K562 (cell line): ENCODE measurements around the gene EXOC7. TPM values are rescaled to one million over a fixed set of nuclear protein-coding genes. Genes with fewer than 3 reads are reported as not detected.

Experiments used
- ATAC-seq: fragments of 200-7000 bp; cut with Tn5 transposase; 3 replicates; pipeline ENCODE4 v1.9.1; 2020; ENCODE audit warnings: moderate library complexity
- BruUV-seq: library from RNA; stranded (reverse); fragments of 400-500 nt; replicated peaks from 2 replicates; lab custom pipeline; 2021; lab: Mats Ljungman, UMichigan
- CTCF ChIA-PET: fragments of 300-600 bp; formaldehyde crosslinking; extraction: SDS; loops from one replicate; lab custom pipeline; 2021; ENCODE audit warnings: low intra/inter-chr PET ratio; lab: Yijun Ruan, JAX
- POLR2A ChIA-PET: fragments of 300-600, 350-650 bp; sonication (Branson Sonifier 250); formaldehyde crosslinking; extraction: SDS; loops from one replicate; lab custom pipeline; 2021; ENCODE audit warnings: antibody characterized with exemption, inconsistent platforms; lab: Yijun Ruan, JAX
- DNase-seq, 4 experiments: peaks; one replicate each; pipeline versions ENCODE4 v3.0.0 to v3.0.0-alpha.2; 2011 to 2018; ENCODE audit warnings: low spot score in 3 of 4, mixed read lengths in 3 of 4; ENCODE audit errors: extremely low read depth in 1 of 4
- FAIRE-seq: peaks from 2 replicates; lab custom pipeline; 2011; peaks lifted over from hg19 to GRCh38; lab: Jason Lieb, UNC
- H2AFZ ChIP-seq: 2 replicates; pipeline ENCODE4 v1.6.0; 2011; ENCODE audit warnings: low read depth, low read length, control low read depth, inconsistent platforms
- H3K27ac ChIP-seq: fragments of 200-600 bp; 3 replicates; pipeline ENCODE4 v1.8.0; 2011; ENCODE audit warnings: low read depth, mild to moderate bottlenecking, control low read depth, inconsistent platforms, low read length, moderate library complexity, mixed read lengths; ENCODE audit errors: extremely low read depth
- H3K27me3 ChIP-seq, 2 experiments: fragments of 300-600 bp in 1 of 2; 2 replicates in 1 of 2; 3 replicates in 1 of 2; pipeline versions ENCODE4 v1.6.0 to v1.8.0; 2011; ENCODE audit warnings: inconsistent platforms in 2 of 2, low read length in 2 of 2, mild to moderate bottlenecking in 1 of 2, mixed read lengths in 1 of 2, moderate library complexity in 1 of 2; ENCODE audit not compliant: control insufficient read depth in 2 of 2, insufficient read depth in 2 of 2
- H3K36me3 ChIP-seq: fragments of 300-600 bp; 3 replicates; pipeline ENCODE4 v1.8.0; 2011; ENCODE audit warnings: mild to moderate bottlenecking, low read length, inconsistent platforms; ENCODE audit not compliant: control insufficient read depth, insufficient read depth
- H3K4me1 ChIP-seq, 2 experiments: fragments of 200-600 bp in 1 of 2; replicated peaks in 1 of 2; 2 replicates in 1 of 2; 3 replicates in 1 of 2; pipeline versions ENCODE4 v1.5.1 to v1.8.0; 2011; ENCODE audit warnings: inconsistent platforms in 2 of 2, low read length in 2 of 2, mild to moderate bottlenecking in 1 of 2, mixed read lengths in 1 of 2, moderate library complexity in 1 of 2; ENCODE audit not compliant: control insufficient read depth in 2 of 2, insufficient read depth in 2 of 2
- H3K4me2 ChIP-seq: 2 replicates; pipeline ENCODE4 v1.6.1; 2011; ENCODE audit warnings: low read length, control low read depth, inconsistent platforms, mixed read lengths; ENCODE audit not compliant: insufficient read depth
- H3K4me3 ChIP-seq: fragments of 200-600 bp; sonication (generic), shearing (Covaris generic); 2 replicates; pipeline ENCODE4 v1.5.1; 2016; ENCODE audit warnings: control low read depth, inconsistent platforms
- H3K79me2 ChIP-seq: fragments of 200-600 bp; 3 replicates; pipeline ENCODE4 v1.8.0; 2011; ENCODE audit warnings: low read length, inconsistent platforms; ENCODE audit not compliant: control insufficient read depth, insufficient read depth
- H3K9ac ChIP-seq, 2 experiments: 2 replicates each; pipeline versions ENCODE4 v1.6.0 to v1.6.1; 2011; ENCODE audit warnings: low read depth in 2 of 2, low read length in 2 of 2, control low read depth in 1 of 2, inconsistent platforms in 1 of 2, mild to moderate bottlenecking in 1 of 2, mixed read lengths in 1 of 2; ENCODE audit not compliant: insufficient read depth in 1 of 2
- H3K9me1 ChIP-seq: one replicate; pipeline ENCODE4 v1.6.0; 2011; ENCODE audit warnings: inconsistent platforms, mild to moderate bottlenecking, low read length, moderate library complexity; ENCODE audit not compliant: control insufficient read depth, insufficient read depth
- H3K9me3 ChIP-seq: replicated peaks from 2 replicates; pipeline ENCODE4 v1.5.1; 2011; ENCODE audit warnings: low read depth, low read length, inconsistent platforms; ENCODE audit not compliant: control insufficient read depth, insufficient read depth
- H4K20me1 ChIP-seq: replicated peaks from 2 replicates; pipeline ENCODE4 v1.6.1; 2011; ENCODE audit warnings: low read length, inconsistent platforms, mixed read lengths; ENCODE audit not compliant: control insufficient read depth, insufficient read depth
- BCL6 ChIP-seq: fragments of 250-450 bp; sonication (Bioruptor Pico); IDR thresholded peaks from 2 replicates; pipeline ENCODE4 v1.4.0; 2020
- CHD2 ChIP-seq: IDR thresholded peaks from 2 replicates; pipeline ENCODE4 v1.6.1; 2011; ENCODE audit warnings: low read depth, low read length
- ELF1 ChIP-seq: fragments of 200-800 bp; sonication (Bioruptor generic); IDR thresholded peaks from 2 replicates; pipeline ENCODE4 v1.6.1; 2016; ENCODE audit warnings: missing genetic modification characterization, missing compliant biosample characterization
- KDM1A ChIP-seq, 2 experiments: fragments of 450-650 bp; IDR thresholded peaks; 2 replicates each; pipeline ENCODE4 v1.6.1; 2016; ENCODE audit warnings: mild to moderate bottlenecking in 2 of 2
- KLF1 ChIP-seq: fragments of 450-650 bp; IDR thresholded peaks from 2 replicates; pipeline ENCODE4 v1.6.1; 2016; ENCODE audit warnings: missing genetic modification characterization, missing compliant biosample characterization
- MTA3 ChIP-seq: fragments of 450-650 bp; formaldehyde crosslinking; IDR thresholded peaks from 2 replicates; pipeline ENCODE4 v1.6.1; 2017; ENCODE audit warnings: mild to moderate bottlenecking, borderline replicate concordance
- NCOA1 ChIP-seq: fragments of 450-650 bp; IDR thresholded peaks from 2 replicates; pipeline ENCODE4 v1.6.1; 2016; ENCODE audit warnings: low read depth
- SNRNP70 ChIP-seq: fragments of 200-400 bp; formaldehyde crosslinking; optimal IDR thresholded peaks from 2 replicates; pipeline ENCODE3; 2017; ENCODE audit warnings: low read depth, low read length
- SUPT5H ChIP-seq: fragments of 450-650 bp; IDR thresholded peaks from 2 replicates; pipeline ENCODE4 v1.6.1; 2016
- TEAD1 ChIP-seq, 2 experiments: fragments of 450-650 bp in 1 of 2; sonication (generic) in 1 of 2; formaldehyde crosslinking; IDR thresholded peaks; 2 replicates each; pipeline versions ENCODE4 v1.4.0 to v1.8.0; 2020 to 2022; ENCODE audit warnings: mild to moderate bottlenecking in 2 of 2, missing genetic modification reagents in 1 of 2
- ZNF12 ChIP-seq: sonication (generic); formaldehyde crosslinking; IDR thresholded peaks from 2 replicates; pipeline ENCODE4 v1.4.0; 2020; ENCODE audit warnings: mild to moderate bottlenecking, missing genetic modification reagents
- ZNF311 ChIP-seq: fragments of 250-450 bp; sonication (Bioruptor Pico); IDR thresholded peaks from 2 replicates; pipeline ENCODE4 v1.4.0; 2020; ENCODE audit warnings: mild to moderate bottlenecking, moderate library complexity
- ZNF431 ChIP-seq: sonication (generic); formaldehyde crosslinking; IDR thresholded peaks from 2 replicates; pipeline ENCODE4 v1.8.0; 2022; ENCODE audit warnings: mild to moderate bottlenecking, missing genetic modification reagents
- WGBS: fragments of 100-300 bp; shearing (Covaris generic); methylation state at CpG from one replicate; pipeline ENCODE4 v1.1.6; 2016; ENCODE audit warnings: low coverage, mixed read lengths; ENCODE audit not compliant: insufficient coverage; ENCODE audit errors: missing lambda C conversion rate; 5-methylcytosine and 5-hydroxymethylcytosine counted together
- in situ Hi-C: fragments of 300-500 bp; cut with MboI; formaldehyde crosslinking; loops from 4 replicates; pipeline ENCODE4 v1.15.0; 2018; ENCODE audit warnings: inconsistent platforms, mixed read lengths
- intact Hi-C: fragments of 100-400 bp; cut with micrococcal nuclease; formaldehyde crosslinking; loops from 2 replicates; pipeline ENCODE4 v1.14.2; 2022
- polyA plus RNA-seq, 8 experiments: library from polyadenylated mRNA; depleted of rRNA in 4 of 8; stranded (reverse) in 5 of 8; unstranded in 3 of 8; fragments of >200 nt; fragmentation: Nextera tagmentation in 2 of 8; fragmentation: Illumina TruSeq in 1 of 8; extraction: Ambion mirVana in 2 of 8; extraction: Trizol in 1 of 8; gene quantifications; 2 replicates each; pipeline versions ENCODE4 v1.2.1 to v1.2.3, GENCODE V29; 2011 to 2014; ENCODE audit warnings: inconsistent platforms in 1 of 8, missing spikeins in 1 of 8
- total RNA-seq, 7 experiments: library from RNA; depleted of rRNA in 6 of 7; stranded (reverse); fragments of >200 nt in 6 of 7; fragmentation: Illumina TruSeq in 2 of 7; extraction: Trizol in 2 of 7; gene quantifications; 2 replicates each; pipeline versions ENCODE4 v1.2.1 to v1.2.3, GENCODE V29; 2011 to 2021; ENCODE audit warnings: low replicate concordance in 1 of 7
- TF ChIP-seq, protein P1 (sequence below): fragments of 250-450 bp; sonication (Bioruptor Pico); IDR thresholded peaks from 2 replicates; pipeline ENCODE4 v1.5.0; 2021; ENCODE audit warnings: mild to moderate bottlenecking, borderline replicate concordance
- TF ChIP-seq, protein P2 (sequence below): fragments of 450-650 bp; IDR thresholded peaks from 2 replicates; pipeline ENCODE4 v1.6.1; 2016; ENCODE audit warnings: antibody characterized with exemption
- TF ChIP-seq, protein P3 (sequence below): IDR thresholded peaks from 2 replicates; pipeline ENCODE4 v1.6.1; 2011; ENCODE audit not compliant: insufficient read length; ENCODE audit errors: extremely low read depth
- TF ChIP-seq, protein P4 (sequence below): fragments of 250-450 bp; sonication (Bioruptor Pico); IDR thresholded peaks from 2 replicates; pipeline ENCODE4 v1.4.0; 2020; ENCODE audit warnings: mild to moderate bottlenecking

Gene EXOC7
- total and polyA plus RNA-seq, 9 of the 15 experiments (the other 6 are each of a cell fraction or from before 2014, with no cell fraction given), result 18.6 to 57.0 (median 35.0) TPM

DNA sequence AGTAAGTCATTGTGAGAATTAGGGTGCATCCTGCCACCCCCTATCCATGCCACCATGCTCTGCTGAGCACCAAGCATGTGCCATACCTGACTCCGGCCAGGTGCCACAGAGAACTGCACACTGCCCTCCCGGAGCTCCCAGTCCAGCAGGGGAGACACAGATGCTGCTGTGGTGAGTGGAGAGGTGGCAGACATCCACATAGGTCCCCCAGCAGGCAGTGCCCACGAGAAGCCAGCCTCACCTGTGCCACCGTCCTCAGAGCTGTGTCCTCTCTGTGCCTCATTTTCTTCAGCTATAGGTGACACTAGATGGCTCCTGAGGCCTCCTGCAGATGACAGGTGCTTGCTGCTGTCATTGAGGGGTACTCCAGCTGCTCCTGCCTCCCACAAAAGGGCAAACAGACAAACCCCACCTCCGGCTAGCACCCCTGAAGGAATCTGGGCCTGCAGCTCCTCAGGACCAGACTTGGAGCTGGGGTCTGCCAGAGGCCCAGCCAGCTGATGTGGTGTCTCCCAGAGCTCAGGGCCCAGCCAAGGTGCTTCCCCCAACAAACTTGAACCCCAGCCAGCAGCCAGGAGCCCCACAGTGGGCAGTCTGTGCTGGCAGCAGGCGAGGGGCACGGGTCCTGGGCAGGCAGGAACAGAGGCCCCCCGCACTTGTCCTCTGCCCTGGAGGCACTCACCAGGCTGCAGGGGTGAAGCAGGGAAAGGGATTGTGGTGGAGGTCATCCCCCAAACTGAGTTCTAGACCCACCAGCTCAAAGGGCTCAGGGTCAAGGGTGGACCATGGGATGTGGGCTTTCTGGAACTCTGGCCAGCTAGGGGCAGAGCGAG is 20.4 kb upstream of the EXOC7 start:
- no TSS peak for BruUV-seq
- Histone ChIP-seq H3K27ac (no peak overlapping the region), H3K36me3 (no peaks in the 10 kb centered on the region), H3K79me2 (no peaks in the 10 kb centered on the region), H3K9me3 (no peaks in the 10 kb centered on the region), H3K4me3 (no peak overlapping the region), H3K9me1 (peaks cover 4% of the 10 kb centered on the region), H2AFZ (no peak overlapping the region), H3K4me2 (no peak overlapping the region), H4K20me1 (no peaks in the 10 kb centered on the region), H3K27me3 (peaks cover 0 to 2% of the 10 kb centered on the region in 2 experiments; a peak in 1 of 5 replicates), H3K4me1 (peaks cover 5 to 21% of the 10 kb centered on the region in 2 experiments; a peak in 4 of 5 replicates), H3K9ac (peak overlapping the region in 1 of 2 experiments; percentile 57; a peak in 1 of 4 replicates)
- ATAC-seq (no peak), DNase-seq (peak in 1 of 4 experiments; percentile 4), FAIRE-seq (no peak)
- POLR2A ChIA-PET, result interaction anchor here (0.5 to 11.3 kb wide), 7 partner anchors 11 to 468 kb away, joined by 3 to 157 read pairs (median 3); no protein-coding TSS in a partner anchor
- CTCF ChIA-PET, result interaction anchor here (0.6 to 6.9 kb wide), 2 partner anchors 81 to 156 kb away, joined by 5 to 89 read pairs; no protein-coding TSS in a partner anchor
- in situ Hi-C loops, result no loop called here
- 20% methylated on average over 7 of the region's 9 CpGs for WGBS
- intact Hi-C loops, result loop anchor here (5.0 kb wide), 3 partner anchors 58 to 173 kb away; no protein-coding TSS in a partner anchor
- TF ChIP-seq, protein P1, sequence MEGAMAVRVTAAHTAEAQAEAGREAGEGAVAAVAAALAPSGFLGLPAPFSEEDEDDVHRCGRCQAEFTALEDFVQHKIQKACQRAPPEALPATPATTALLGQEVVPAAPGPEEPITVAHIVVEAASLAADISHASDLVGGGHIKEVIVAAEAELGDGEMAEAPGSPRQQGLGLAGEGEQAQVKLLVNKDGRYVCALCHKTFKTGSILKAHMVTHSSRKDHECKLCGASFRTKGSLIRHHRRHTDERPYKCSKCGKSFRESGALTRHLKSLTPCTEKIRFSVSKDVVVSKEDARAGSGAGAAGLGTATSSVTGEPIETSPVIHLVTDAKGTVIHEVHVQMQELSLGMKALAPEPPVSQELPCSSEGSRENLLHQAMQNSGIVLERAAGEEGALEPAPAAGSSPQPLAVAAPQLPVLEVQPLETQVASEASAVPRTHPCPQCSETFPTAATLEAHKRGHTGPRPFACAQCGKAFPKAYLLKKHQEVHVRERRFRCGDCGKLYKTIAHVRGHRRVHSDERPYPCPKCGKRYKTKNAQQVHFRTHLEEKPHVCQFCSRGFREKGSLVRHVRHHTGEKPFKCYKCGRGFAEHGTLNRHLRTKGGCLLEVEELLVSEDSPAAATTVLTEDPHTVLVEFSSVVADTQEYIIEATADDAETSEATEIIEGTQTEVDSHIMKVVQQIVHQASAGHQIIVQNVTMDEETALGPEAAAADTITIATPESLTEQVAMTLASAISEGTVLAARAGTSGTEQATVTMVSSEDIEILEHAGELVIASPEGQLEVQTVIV (CRISPR knock-in tag), result no peak
- TF ChIP-seq TEAD1 (CRISPR knock-in tag; IDR thresholded peaks at IDR 0.05) (no peak), BCL6 (CRISPR knock-in tag) (no peak), ZNF12 (CRISPR knock-in tag) (no peak), NCOA1 (no peak), ELF1 (tag) (no peak), MTA3 (no peak), SNRNP70 (no peak), SUPT5H (no peak), ZNF311 (no peak), KLF1 (tag) (no peak), ZNF431 (CRISPR knock-in tag) (no peak), CHD2 (no peak), KDM1A (IDR thresholded peaks at IDR 0.05) (no peak)
- TF ChIP-seq, protein P2, sequence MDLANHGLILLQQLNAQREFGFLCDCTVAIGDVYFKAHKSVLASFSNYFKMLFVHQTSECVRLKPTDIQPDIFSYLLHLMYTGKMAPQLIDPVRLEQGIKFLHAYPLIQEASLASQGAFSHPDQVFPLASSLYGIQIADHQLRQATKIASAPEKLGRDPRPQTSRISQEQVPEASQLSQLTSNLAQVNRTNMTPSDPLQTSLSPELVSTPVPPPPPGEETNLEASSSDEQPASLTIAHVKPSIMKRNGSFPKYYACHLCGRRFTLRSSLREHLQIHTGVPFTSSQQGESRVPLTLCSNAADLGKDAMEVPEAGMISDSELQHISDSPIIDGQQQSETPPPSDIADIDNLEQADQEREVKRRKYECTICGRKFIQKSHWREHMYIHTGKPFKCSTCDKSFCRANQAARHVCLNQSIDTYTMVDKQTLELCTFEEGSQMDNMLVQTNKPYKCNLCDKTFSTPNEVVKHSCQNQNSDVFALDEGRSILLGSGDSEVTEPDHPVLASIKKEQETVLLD, result no peak
- TF ChIP-seq, protein P3, sequence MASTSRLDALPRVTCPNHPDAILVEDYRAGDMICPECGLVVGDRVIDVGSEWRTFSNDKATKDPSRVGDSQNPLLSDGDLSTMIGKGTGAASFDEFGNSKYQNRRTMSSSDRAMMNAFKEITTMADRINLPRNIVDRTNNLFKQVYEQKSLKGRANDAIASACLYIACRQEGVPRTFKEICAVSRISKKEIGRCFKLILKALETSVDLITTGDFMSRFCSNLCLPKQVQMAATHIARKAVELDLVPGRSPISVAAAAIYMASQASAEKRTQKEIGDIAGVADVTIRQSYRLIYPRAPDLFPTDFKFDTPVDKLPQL, result no peak
- TF ChIP-seq, protein P4, sequence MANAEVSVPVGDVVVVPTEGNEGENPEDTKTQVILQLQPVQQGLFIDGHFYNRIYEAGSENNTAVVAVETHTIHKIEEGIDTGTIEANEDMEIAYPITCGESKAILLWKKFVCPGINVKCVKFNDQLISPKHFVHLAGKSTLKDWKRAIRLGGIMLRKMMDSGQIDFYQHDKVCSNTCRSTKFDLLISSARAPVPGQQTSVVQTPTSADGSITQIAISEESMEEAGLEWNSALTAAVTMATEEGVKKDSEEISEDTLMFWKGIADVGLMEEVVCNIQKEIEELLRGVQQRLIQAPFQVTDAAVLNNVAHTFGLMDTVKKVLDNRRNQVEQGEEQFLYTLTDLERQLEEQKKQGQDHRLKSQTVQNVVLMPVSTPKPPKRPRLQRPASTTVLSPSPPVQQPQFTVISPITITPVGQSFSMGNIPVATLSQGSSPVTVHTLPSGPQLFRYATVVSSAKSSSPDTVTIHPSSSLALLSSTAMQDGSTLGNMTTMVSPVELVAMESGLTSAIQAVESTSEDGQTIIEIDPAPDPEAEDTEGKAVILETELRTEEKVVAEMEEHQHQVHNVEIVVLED (CRISPR knock-in tag), result no peak
